Activated naive CD8-positive, alpha-beta T cell treated with anti-CD3 and anti-CD28 coated beads, Interleukin-2, amount 50 U/mL, for 16 hours (primary cell): ENCODE measurements around the gene ARID3A.

Source experiments
- DNase-seq: peaks from one replicate; pipeline ENCODE4 v3.0.0-alpha.2; 2020; ENCODE audit warnings: low read depth, low spot score

The ARID3A gene

GRCh38 chr19:961866-962620 is 36.2 kb downstream of the ARID3A start:
- no peak for DNase-seq

GRCh38 chr19:962683-963400 is 37.0 kb downstream of the ARID3A start:
- no peak for DNase-seq

- no peak for DNase-seq
Observed at GRCh38 chr19:963486-963951, 37.7 kb downstream of the ARID3A start.

DNA sequence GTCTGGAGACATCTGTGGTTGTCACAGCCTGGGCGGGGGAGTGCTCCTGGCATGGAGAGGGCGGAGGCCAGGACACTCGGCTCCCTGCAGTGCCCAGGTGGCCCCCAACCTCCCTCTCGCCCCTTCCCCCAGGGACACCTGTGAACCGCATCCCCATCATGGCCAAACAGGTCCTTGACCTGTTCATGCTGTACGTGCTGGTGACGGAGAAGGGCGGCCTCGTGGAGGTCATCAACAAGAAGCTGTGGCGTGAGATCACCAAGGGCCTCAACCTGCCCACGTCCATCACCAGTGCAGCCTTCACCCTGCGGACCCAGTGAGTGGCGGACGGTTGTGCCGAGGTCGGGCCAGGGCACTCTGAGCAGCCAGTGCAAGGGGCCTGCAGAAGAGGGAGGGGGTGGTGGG is 38.3 kb downstream of the ARID3A start:
- no peak for DNase-seq

DNA sequence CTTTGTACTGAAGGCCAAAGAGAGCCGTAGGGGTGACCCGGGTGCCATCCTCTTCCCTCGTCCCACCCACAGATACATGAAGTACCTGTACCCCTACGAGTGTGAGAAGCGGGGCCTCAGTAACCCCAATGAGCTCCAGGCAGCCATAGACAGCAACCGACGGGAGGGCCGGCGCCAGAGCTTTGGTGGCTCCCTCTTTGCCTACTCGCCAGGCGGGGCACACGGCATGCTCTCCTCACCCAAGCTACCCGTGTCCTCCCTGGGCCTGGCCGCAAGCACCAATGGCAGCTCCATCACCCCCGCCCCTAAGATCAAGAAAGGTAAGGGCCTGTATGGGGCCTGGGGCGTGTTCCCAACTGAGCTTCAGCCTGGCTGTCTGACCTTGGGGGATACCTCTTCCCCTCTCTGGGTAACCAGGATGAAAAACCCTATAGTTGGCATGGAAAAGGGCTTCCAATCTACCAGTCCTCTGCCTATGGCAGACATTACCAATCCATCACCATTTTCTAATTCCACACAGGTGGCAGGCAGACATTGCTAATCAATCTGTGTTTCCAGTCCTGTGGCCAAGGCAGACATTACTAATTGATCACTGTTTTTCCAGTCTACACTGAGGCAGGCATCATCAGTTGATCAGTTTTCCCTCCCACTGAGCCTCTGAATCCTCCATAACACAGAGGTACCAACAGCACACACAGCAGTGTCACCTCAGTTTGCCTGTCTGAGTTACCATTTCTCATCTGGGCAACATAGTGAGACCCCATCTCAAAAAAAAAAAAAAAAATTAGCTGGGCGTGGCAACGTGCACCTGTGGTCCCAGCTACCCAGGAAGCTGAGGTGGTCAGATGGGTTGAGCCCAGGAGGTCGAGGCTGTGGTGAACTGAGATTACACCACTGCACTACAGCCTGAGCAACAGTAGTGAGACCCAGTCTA is 39.2 kb downstream of the ARID3A start:
- DNase-seq, result no peak

GRCh38 chr19:966485-967088 is 40.8 kb downstream of the ARID3A start:
- no peak for DNase-seq

DNA sequence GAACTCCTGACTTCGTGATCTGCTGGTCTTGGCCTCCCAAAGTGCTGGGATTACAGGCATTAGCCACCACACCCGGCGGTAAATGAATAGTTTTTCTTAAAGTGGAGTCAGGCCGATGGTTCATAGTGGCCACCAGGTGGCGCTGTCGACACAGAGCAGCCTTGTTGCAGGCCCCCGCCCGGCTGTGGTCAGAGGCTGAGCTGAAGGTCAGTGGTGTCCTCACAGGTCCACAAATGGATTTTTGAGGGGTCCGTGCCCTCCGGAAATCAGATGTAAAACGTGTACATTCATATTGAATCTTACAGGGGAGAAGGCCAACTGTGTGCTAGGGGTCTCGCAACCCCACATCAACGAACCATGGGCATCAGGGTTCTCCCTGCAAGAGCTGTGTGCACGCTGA is 44.9 kb downstream of the ARID3A start:
- no peak for DNase-seq

- no peak for DNase-seq
Observed at GRCh38 chr19:971795-972194, 46.0 kb downstream of the ARID3A start.

DNA sequence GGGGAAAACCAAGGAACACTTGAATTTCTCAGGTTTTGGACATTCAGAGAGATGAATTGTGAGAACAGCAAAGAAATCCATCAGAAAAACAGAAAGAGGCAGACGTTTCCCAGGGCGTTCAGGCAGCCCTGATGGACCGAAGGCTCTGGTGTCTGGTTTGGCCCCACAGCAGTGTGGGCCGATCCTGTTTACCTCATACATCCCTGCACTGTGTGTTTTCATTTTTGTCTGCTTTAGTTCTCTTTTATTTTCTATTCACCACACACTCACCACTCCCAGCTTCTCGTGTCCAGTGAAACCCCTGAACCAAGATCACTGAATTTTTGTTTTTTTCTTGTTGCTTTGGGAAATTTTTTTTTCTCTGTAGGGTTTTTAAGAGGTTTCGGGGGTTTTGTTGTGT is 46.4 kb downstream of the ARID3A start:
- DNase-seq, result no peak

DNA sequence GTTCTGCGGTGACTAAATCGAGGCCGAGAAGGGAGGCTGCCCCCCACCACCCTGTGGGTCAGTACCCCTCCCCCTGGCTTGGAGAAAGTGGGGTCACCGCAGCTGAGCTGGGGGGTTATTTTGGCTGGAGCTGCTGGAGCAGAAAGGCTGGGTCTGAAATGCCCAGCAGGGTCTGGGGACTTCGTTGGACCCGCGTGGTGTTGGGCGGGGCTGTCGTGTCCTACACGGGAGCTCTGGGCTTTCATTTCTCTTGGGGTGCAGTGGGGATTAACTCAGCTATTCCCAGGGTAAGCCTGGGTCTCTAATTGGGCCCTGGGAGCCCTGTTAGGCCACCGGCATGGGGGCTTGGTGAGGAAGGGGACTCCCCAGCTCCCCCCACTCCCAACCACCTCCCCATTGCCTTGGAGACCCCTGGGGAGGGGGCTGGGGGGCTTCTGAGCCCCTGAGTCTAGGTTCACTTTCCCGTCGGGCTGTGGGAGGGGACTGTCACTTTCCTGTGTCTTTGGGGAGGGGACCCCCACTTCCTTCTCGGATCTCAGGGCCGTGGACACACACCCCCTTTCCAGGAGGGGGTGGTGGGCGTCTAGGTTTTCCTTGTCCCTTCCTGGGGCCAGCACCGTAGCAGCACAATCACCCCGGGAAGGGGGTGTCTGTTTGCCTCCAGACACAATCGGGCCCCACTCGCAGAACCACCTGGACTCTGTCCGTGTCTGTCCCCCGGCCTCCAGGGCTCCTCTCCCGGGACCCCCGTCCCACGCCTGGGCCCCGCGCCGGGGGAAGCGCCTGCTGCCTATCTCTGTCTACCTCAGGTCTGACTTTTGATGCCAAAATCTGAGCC is 48.1 kb downstream of the ARID3A start:
- DNase-seq, result no peak

GRCh38 chr19:974564-975257 is 48.9 kb downstream of the ARID3A start:
- no peak for DNase-seq

DNA sequence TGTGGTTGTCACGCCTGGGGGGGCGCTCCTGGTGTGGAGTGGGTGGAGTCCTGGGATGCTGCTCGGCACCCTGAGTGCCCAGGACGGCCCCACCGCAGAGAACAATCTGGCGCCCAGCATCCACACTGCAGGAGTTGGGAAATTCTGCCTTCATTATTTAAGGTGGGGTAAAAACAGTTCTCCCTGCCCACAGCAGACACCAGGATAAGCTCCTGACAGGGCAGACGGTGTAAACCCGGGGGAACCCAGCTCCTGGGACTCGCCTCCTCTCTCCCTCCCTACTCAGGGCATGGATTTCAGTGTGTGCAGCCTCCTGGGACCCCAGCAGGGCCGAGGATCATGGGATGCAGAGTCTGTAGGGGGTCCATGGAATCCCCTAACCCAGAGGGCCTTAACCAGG is 50.6 kb downstream of the ARID3A start:
- no peak for DNase-seq

DNA sequence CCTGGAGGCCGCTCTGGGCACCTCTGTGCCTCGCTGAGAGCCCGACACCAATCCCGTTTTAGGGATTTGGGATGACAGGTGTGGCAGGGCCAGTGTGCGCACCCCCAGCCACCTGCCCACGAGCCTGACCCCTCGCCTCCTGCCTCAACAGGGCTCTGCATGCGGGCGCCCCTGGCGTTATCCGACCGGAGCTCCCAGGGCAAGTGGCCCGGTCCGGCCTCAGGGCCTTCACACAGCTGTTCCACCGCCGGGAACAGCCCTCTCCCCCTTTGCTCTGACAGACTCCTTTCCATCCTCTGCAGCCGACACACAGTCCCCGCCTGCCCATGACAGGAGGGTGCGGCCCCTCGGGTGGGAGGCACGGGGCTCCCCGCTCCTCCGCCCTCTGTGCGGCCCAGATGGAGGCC is 51.2 kb downstream of the ARID3A start:
- no peak for DNase-seq

GRCh38 chr19:979318-979741 is 53.5 kb downstream of the ARID3A start:
- no peak for DNase-seq

DNA sequence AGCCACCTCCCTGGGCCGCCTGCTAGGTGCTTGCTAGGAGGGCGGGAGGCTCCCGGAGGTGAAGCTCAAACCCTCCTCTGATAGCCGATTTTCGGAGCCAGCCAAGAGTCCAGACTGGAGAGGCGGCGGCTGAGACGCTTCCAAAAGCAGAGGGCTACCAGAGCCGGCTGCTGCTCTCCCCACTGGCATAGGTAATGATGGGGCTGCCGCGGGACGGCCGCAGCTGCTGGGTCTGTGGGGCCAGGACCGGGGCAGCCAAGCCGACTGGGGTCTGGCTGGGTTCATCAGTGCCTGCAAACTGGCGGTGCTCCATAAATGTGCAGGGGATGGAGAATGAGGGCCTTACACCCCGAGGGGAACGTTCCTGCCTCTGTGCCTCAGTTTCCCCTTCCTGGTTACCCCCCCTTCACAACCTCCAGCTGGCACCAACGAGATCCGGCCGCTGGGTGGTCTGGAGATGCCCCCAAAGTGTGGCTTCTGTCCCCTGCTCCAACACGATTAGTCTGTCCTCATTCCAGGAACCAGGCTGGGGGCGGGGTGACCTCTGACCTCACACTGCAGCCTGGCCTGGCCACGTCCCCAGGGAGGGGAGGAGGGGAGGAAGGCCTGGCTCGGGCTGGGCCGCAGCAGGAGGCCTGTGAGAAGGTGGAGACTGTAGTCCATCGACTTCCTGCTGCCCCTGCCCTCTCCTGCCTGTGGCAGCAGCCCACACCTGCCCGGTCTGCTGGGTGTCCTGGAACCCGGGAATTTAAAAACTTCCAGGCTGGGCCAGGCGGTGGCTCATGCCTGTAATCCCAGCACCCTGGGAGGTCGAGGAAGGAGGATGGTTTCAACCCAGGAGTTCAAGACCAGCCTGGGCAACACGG is 54.5 kb downstream of the ARID3A start:
- no peak for DNase-seq

GRCh38 chr19:982567-983170 is 56.8 kb downstream of the ARID3A start:
- peak; percentile 45 for DNase-seq

- DNase-seq, result peak; percentile 77
Observed at GRCh38 chr19:984165-984967, 58.5 kb downstream of the ARID3A start, which contains the start of gene WDR18. WDR18 (plus strand) TSS chr19:984345; CDS start chr19:984354, 9 bp downstream.

DNA sequence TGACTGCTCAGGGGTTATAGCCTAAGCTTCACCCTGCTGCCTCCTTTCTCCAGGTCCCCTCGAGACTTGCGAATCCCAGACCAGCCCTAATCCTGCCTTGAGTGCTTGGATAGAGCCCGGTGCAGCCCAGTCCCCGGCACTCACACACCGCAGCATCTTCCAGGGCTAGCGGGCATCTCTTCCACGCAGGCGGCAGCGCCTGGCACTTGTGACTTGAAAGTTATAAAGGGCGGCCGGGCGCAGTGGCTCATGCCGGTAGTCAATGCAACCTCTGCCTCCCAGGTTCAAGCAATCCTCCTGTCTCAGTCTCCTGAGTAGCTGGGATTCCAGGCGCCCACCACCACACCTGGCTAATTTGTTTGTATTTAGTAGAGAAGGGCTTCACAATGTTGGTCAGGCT is 60.2 kb downstream of the ARID3A start:
- no peak for DNase-seq
